DMS 273 (cell line): ENCODE data around the gene LGR5.

ENCODE experiments used
- DNase-seq: peaks from one replicate; lab custom pipeline; 2025; ENCODE audit not compliant: unreplicated experiment; lab: John Stamatoyannopoulos, UW

The LGR5 gene

GRCh38 chr12:71591601-71592000, 152.0 kb downstream of the LGR5 start:
- no peak for DNase-seq

GRCh38 chr12:71592841-71593240, 153.2 kb downstream of the LGR5 start:
- no peak for DNase-seq

GRCh38 chr12:71594214-71594948, 154.8 kb downstream of the LGR5 start:
- peak; percentile 18 for DNase-seq

GRCh38 chr12:71599210-71599609, 159.6 kb downstream of the LGR5 start:
- DNase-seq: no peak

GRCh38 chr12:71601546-71601945, 161.9 kb downstream of the LGR5 start:
- DNase-seq: no peak

GRCh38 chr12:71602761-71603577, 163.4 kb downstream of the LGR5 start:
- DNase-seq: no peak

GRCh38 chr12:71605039-71605438, 165.4 kb downstream of the LGR5 start:
- no peak for DNase-seq

- DNase-seq: no peak
Measured at GRCh38 chr12:71607494-71608330, 168.1 kb downstream of the LGR5 start.

GRCh38 chr12:71610031-71610795, 170.6 kb downstream of the LGR5 start:
- DNase-seq: no peak

GRCh38 chr12:71621938-71622337, 182.3 kb downstream of the LGR5 start:
- DNase-seq: no peak

GRCh38 chr12:71625476-71625875, 185.9 kb downstream of the LGR5 start:
- DNase-seq: no peak

- DNase-seq: no peak
Measured at GRCh38 chr12:71626098-71626497, 186.5 kb downstream of the LGR5 start.

- no peak for DNase-seq
Measured at GRCh38 chr12:71626768-71627167, 187.2 kb downstream of the LGR5 start.

- no peak for DNase-seq
Measured at GRCh38 chr12:71627438-71628002, 187.9 kb downstream of the LGR5 start.
